HEK293 (cell line): ENCODE data around the gene GJD3.

Source experiments
- EGR2 ChIP-seq: fragments of 450-650 bp; formaldehyde crosslinking; IDR thresholded peaks from 2 replicates; pipeline ENCODE4 v1.5.1; 2016; ENCODE audit warnings: low read depth, missing biosample characterization, missing genetic modification characterization
- KLF8 ChIP-seq: fragments of 450-650 bp; formaldehyde crosslinking; IDR thresholded peaks from 2 replicates; pipeline ENCODE4 v1.5.1; 2016; ENCODE audit warnings: missing biosample characterization, missing genetic modification characterization
- OSR2 ChIP-seq: fragments of 450-650 bp; formaldehyde crosslinking; IDR thresholded peaks from 2 replicates; pipeline ENCODE4 v1.5.1; 2016; ENCODE audit warnings: missing biosample characterization, missing genetic modification characterization
- PRDM1 ChIP-seq: fragments of 450-650 bp; formaldehyde crosslinking; IDR thresholded peaks from 2 replicates; pipeline ENCODE4; 2016; ENCODE audit warnings: missing biosample characterization, missing genetic modification characterization
- SALL2 ChIP-seq: fragments of 450-650 bp; formaldehyde crosslinking; IDR thresholded peaks from 2 replicates; pipeline ENCODE4 v1.5.0; 2017; ENCODE audit warnings: missing biosample characterization, mild to moderate bottlenecking, missing genetic modification characterization, borderline replicate concordance
- TRIM28 ChIP-seq: IDR thresholded peaks from 2 replicates; pipeline ENCODE4 v1.6.1; 2011; ENCODE audit warnings: low read length, control low read depth, borderline replicate concordance
- YY1 ChIP-seq: fragments of 450-650 bp; formaldehyde crosslinking; IDR thresholded peaks from 2 replicates; pipeline ENCODE4 v1.5.1; 2018; ENCODE audit warnings: missing biosample characterization, missing genetic modification characterization
- ZBTB1 ChIP-seq: fragments of 450-650 bp; formaldehyde crosslinking; IDR thresholded peaks from 2 replicates; pipeline ENCODE4 v1.5.1; 2016; ENCODE audit warnings: missing biosample characterization, missing genetic modification characterization
- ZBTB26 ChIP-seq: fragments of 450-650 bp; formaldehyde crosslinking; optimal IDR thresholded peaks from 2 replicates; pipeline ENCODE3; 2016; ENCODE audit warnings: missing biosample characterization, mild to moderate bottlenecking, missing genetic modification characterization
- ZFP37 ChIP-seq: fragments of 450-650 bp; formaldehyde crosslinking; IDR thresholded peaks from 2 replicates; pipeline ENCODE4 v1.5.1; 2016; ENCODE audit warnings: missing biosample characterization, missing genetic modification characterization
- ZNF112 ChIP-seq: fragments of 450-650 bp; formaldehyde crosslinking; IDR thresholded peaks from 2 replicates; pipeline ENCODE4 v1.5.0; 2017; ENCODE audit warnings: missing biosample characterization, missing genetic modification characterization
- ZNF114 ChIP-seq: fragments of 450-650 bp; formaldehyde crosslinking; IDR thresholded peaks from 2 replicates; pipeline ENCODE4 v1.5.0; 2017; ENCODE audit warnings: missing biosample characterization, missing genetic modification characterization
- ZNF121 ChIP-seq: fragments of 450-650 bp; formaldehyde crosslinking; IDR thresholded peaks from 2 replicates; pipeline ENCODE4 v1.5.1; 2016; ENCODE audit warnings: missing biosample characterization, missing genetic modification characterization
- ZNF133 ChIP-seq: fragments of 450-650 bp; formaldehyde crosslinking; IDR thresholded peaks from 2 replicates; pipeline ENCODE4 v1.5.1; 2016; ENCODE audit warnings: missing biosample characterization, missing genetic modification characterization
- ZNF148 ChIP-seq: fragments of 450-650 bp; formaldehyde crosslinking; IDR thresholded peaks from 2 replicates; pipeline ENCODE4 v1.5.0; 2017; ENCODE audit warnings: missing biosample characterization, missing genetic modification characterization, borderline replicate concordance
- ZNF248 ChIP-seq: fragments of 450-650 bp; formaldehyde crosslinking; IDR thresholded peaks from 2 replicates; pipeline ENCODE4 v1.5.1; 2017; ENCODE audit warnings: missing biosample characterization, missing genetic modification characterization
- ZNF302 ChIP-seq: fragments of 450-650 bp; formaldehyde crosslinking; IDR thresholded peaks from 2 replicates; pipeline ENCODE4 v1.5.1; 2016; ENCODE audit warnings: missing biosample characterization, missing genetic modification characterization, low read depth
- ZNF335 ChIP-seq: fragments of 450-650 bp; formaldehyde crosslinking; conservative IDR thresholded peaks from 2 replicates; pipeline ENCODE4 v1.5.1; 2016; ENCODE audit warnings: missing biosample characterization, missing genetic modification characterization
- ZNF398 ChIP-seq: fragments of 450-650 bp; formaldehyde crosslinking; IDR thresholded peaks from 2 replicates; pipeline ENCODE4 v1.5.1; 2017; ENCODE audit warnings: missing biosample characterization, missing genetic modification characterization
- ZNF423 ChIP-seq: fragments of 450-650 bp; formaldehyde crosslinking; IDR thresholded peaks from 2 replicates; pipeline ENCODE4 v1.5.1; 2016; ENCODE audit warnings: missing biosample characterization, missing genetic modification characterization
- ZNF433 ChIP-seq: fragments of 450-650 bp; formaldehyde crosslinking; IDR thresholded peaks from 2 replicates; pipeline ENCODE4 v1.5.1; 2016; ENCODE audit warnings: missing biosample characterization, missing genetic modification characterization, low read depth
- ZNF449 ChIP-seq: fragments of 450-650 bp; formaldehyde crosslinking; IDR thresholded peaks from 2 replicates; pipeline ENCODE4 v1.5.1; 2017; ENCODE audit warnings: missing biosample characterization, mild to moderate bottlenecking, missing genetic modification characterization, moderate library complexity
- ZNF549 ChIP-seq: fragments of 450-650 bp; IDR thresholded peaks from 2 replicates; pipeline ENCODE4 v1.5.1; 2018; ENCODE audit warnings: missing biosample characterization, missing genetic modification characterization, mild to moderate bottlenecking, inconsistent platforms, moderate library complexity
- ZNF558 ChIP-seq: fragments of 450-650 bp; formaldehyde crosslinking; IDR thresholded peaks from 2 replicates; pipeline ENCODE4 v1.5.1; 2016; ENCODE audit warnings: missing biosample characterization, missing genetic modification characterization
- ZNF621 ChIP-seq: fragments of 450-650 bp; formaldehyde crosslinking; IDR thresholded peaks from 2 replicates; pipeline ENCODE4 v1.5.1; 2017; ENCODE audit warnings: missing biosample characterization, missing genetic modification characterization
- ZNF626 ChIP-seq: fragments of 450-650 bp; sonication (Bioruptor Pico); formaldehyde crosslinking; IDR thresholded peaks from 2 replicates; pipeline ENCODE4 v1.5.1; 2018; ENCODE audit warnings: missing biosample characterization, missing genetic modification characterization, inconsistent platforms
- ZNF664 ChIP-seq: fragments of 450-650 bp; formaldehyde crosslinking; IDR thresholded peaks from 2 replicates; pipeline ENCODE4 v1.5.1; 2016; ENCODE audit warnings: missing biosample characterization, missing genetic modification characterization
- ZNF677 ChIP-seq: fragments of 450-650 bp; IDR thresholded peaks from 2 replicates; pipeline ENCODE4 v1.5.0; 2018; ENCODE audit warnings: missing biosample characterization, mild to moderate bottlenecking, missing genetic modification characterization, moderate library complexity
- ZNF701 ChIP-seq: fragments of 450-650 bp; formaldehyde crosslinking; IDR thresholded peaks from 2 replicates; pipeline ENCODE4 v1.5.1; 2016; ENCODE audit warnings: missing biosample characterization, missing genetic modification characterization
- ZNF707 ChIP-seq: fragments of 450-650 bp; formaldehyde crosslinking; IDR thresholded peaks from 2 replicates; pipeline ENCODE4 v1.5.1; 2016; ENCODE audit warnings: missing biosample characterization, missing genetic modification characterization
- ZNF76 ChIP-seq: fragments of 450-650 bp; formaldehyde crosslinking; IDR thresholded peaks from 2 replicates; pipeline ENCODE4; 2016; ENCODE audit warnings: low read depth, missing biosample characterization, missing genetic modification characterization, borderline replicate concordance
- ZNF776 ChIP-seq: fragments of 450-650 bp; formaldehyde crosslinking; IDR thresholded peaks from 2 replicates; pipeline ENCODE4 v1.5.0; 2017; ENCODE audit warnings: missing biosample characterization, missing genetic modification characterization, borderline replicate concordance
- TF ChIP-seq, protein P1 (sequence below): fragments of 450-650 bp; formaldehyde crosslinking; IDR thresholded peaks from 2 replicates; pipeline ENCODE4; 2016; ENCODE audit warnings: missing biosample characterization, missing genetic modification characterization
- TF ChIP-seq, protein P2 (sequence below): fragments of 450-650 bp; formaldehyde crosslinking; IDR thresholded peaks from 2 replicates; pipeline ENCODE4 v1.5.1; 2017; ENCODE audit warnings: missing biosample characterization, missing genetic modification characterization

GJD3 gene

DNA sequence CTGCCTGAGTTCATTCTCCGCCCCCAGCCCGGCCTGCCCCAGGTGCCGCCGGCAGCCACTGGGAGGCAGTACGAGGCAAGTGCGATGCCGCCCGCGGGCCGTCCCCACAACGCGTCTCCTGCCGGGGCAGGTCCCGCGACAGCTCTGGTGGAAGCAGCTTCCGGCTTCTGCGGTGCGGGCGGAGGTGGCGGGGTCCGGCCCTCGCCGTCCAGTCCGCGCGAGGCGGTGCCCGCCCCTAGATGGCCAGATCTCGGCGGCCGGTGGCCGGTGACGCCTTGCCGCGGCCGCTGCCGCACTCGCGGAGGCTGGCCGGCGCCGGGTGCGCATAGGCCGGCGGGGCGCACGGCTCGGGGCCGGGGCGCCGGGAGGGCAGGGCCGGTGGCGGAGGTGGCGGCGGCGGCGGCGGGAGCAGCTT lies 1.8 kb downstream of the GJD3 start (continued):
- no peak for TF ChIP-seq ZNF133 (tag by site-specific recombination)
- TF ChIP-seq ZNF114 = no peak
- peak; percentile 65 for TF ChIP-seq EGR2
- no peak for TF ChIP-seq ZNF112 (tag by site-specific recombination)
- no peak for TF ChIP-seq ZNF76 (tag by site-specific recombination)
- 0 out of 2 replicates have a peak, but pooled peaks have one; percentile 34 for TF ChIP-seq ZFP37 (tag by site-specific recombination)
- TF ChIP-seq ZBTB26 (tag by site-specific recombination) = peak; percentile 69
- no peak for TF ChIP-seq TRIM28
- TF ChIP-seq, protein P1, sequence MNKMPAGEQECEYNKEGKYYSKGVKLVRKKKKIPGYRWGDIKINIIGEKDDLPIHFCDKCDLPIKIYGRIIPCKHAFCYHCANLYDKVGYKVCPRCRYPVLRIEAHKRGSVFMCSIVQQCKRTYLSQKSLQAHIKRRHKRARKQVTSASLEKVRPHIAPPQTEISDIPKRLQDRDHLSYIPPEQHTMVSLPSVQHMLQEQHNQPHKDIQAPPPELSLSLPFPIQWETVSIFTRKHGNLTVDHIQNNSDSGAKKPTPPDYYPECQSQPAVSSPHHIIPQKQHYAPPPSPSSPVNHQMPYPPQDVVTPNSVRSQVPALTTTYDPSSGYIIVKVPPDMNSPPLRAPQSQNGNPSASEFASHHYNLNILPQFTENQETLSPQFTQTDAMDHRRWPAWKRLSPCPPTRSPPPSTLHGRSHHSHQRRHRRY (tag by site-specific recombination) = no peak
- TF ChIP-seq ZNF549 (tag by site-specific recombination) = no peak
- TF ChIP-seq ZNF398 (tag by site-specific recombination) = 0 out of 2 replicates have a peak, but pooled peaks have one; percentile 17
- TF ChIP-seq OSR2 (tag by site-specific recombination) = peak; percentile 18; the same call in 1 of the 2 replicates
- TF ChIP-seq ZNF558 = no peak
- TF ChIP-seq SALL2 = no peak
- TF ChIP-seq ZNF776 (tag by site-specific recombination) = no peak
- no peak for TF ChIP-seq ZNF302 (tag by site-specific recombination)
- no peak for TF ChIP-seq ZNF433
- TF ChIP-seq, protein P2, sequence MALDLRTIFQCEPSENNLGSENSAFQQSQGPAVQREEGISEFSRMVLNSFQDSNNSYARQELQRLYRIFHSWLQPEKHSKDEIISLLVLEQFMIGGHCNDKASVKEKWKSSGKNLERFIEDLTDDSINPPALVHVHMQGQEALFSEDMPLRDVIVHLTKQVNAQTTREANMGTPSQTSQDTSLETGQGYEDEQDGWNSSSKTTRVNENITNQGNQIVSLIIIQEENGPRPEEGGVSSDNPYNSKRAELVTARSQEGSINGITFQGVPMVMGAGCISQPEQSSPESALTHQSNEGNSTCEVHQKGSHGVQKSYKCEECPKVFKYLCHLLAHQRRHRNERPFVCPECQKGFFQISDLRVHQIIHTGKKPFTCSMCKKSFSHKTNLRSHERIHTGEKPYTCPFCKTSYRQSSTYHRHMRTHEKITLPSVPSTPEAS = no peak
- no peak for TF ChIP-seq ZNF621 (tag by site-specific recombination)
- TF ChIP-seq ZNF626 (tag by site-specific recombination) = no peak
- peak; percentile 45; the same call in 1 of the 2 replicates for TF ChIP-seq KLF8 (tag by site-specific recombination)
- no peak for TF ChIP-seq ZNF423
- peak; percentile 92 for TF ChIP-seq ZNF335 (tag by site-specific recombination)
- no peak for TF ChIP-seq PRDM1 (tag by site-specific recombination)
- TF ChIP-seq ZBTB1 = no peak
- TF ChIP-seq ZNF664 (tag by site-specific recombination) = no peak
- TF ChIP-seq ZNF148 (tag by site-specific recombination) = no peak
- no peak for TF ChIP-seq ZNF248 (tag by site-specific recombination)
- TF ChIP-seq ZNF701 (tag by site-specific recombination) = no peak
- TF ChIP-seq YY1 (tag by site-specific recombination) = no peak
- TF ChIP-seq ZNF677 (tag by site-specific recombination) = no peak
- no peak for TF ChIP-seq ZNF707 (tag by site-specific recombination)
- TF ChIP-seq ZNF449 (tag by site-specific recombination) = no peak
- TF ChIP-seq ZNF121 (tag by site-specific recombination) = no peak
